Central memory CD4-positive, alpha-beta T cell (primary cell): ENCODE measurements around the gene APBA2.
"Not testable (repeated sequence)": the region's sequence is repeated elsewhere in the genome, so short reads cannot be mapped to it uniquely, and the experiment has no call there.

Experiments
- DNase-seq: peaks from one replicate; pipeline ENCODE4 v3.0.0; 2022

APBA2 gene

DNA sequence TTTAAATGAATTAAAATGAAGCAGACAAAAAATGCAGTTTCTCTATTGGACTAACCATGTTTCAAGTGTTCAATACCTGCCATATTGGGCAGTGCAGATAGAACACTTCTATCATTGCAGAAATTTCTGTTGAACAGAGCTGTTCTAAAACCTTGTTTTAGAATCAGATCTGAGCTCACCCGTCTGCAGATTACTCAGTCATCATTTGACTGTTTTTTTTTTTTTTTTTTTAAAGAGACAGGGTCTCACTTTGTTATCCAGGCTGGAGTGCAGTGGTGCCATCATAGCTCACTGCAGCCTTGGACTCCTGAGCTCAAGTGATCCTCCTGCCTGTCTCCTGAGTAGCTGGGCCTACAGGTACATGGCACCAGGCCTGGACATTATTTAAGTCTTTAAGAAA is 128.7 kb downstream of the APBA2 start:
- DNase-seq, result no peak

GRCh38 chr15:29016518-29016917 is 130.7 kb downstream of the APBA2 start:
- DNase-seq, result no peak

DNA sequence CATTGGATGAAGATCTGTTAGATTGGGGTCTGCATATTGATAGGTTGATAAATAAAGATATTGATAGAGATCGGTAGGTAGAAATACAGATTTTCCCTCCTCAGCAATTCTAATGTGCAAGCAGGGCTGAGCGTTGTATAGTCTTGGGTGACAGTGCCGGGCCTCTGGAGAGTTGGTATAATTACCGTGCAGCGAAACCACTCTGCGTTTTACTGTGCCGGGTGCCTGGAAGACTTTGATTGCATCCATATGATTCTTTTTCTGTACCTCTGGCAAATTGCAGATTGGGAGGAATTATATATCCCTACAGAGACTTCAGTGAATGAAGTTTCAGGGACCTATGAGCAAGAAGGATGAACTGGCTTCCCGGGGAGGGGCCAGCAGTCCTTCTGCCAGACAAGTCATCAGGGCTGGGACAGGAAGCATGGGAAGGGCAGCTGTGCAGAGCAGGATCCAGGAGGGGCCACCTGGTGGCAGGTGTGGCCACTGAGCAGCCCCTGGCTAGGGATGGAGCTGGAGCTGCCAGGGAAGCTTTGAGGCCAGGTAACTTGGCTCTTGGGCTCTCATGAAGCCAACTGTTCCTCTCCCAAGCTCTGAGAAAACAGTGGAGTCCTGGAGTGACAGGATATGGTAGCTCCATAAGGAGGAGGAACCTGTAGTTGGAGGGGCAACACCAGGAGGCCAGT is 132.5 kb downstream of the APBA2 start:
- DNase-seq, result no peak

GRCh38 chr15:29018995-29019976 is 133.5 kb downstream of the APBA2 start:
- DNase-seq, result no peak

GRCh38 chr15:29021857-29022256 is 136.1 kb downstream of the APBA2 start:
- no peak for DNase-seq

GRCh38 chr15:29024662-29025061 is 138.9 kb downstream of the APBA2 start:
- no peak for DNase-seq

- DNase-seq, result not testable (repeated sequence)
These were observed 139.6 kb downstream of the APBA2 start for GRCh38 chr15:29025411-29025810.

- DNase-seq, result not testable (repeated sequence)
These were observed 142.4 kb downstream of the APBA2 start for GRCh38 chr15:29028158-29028557.

- DNase-seq, result no peak
These were observed 143.9 kb downstream of the APBA2 start for GRCh38 chr15:29029651-29030195.

DNA sequence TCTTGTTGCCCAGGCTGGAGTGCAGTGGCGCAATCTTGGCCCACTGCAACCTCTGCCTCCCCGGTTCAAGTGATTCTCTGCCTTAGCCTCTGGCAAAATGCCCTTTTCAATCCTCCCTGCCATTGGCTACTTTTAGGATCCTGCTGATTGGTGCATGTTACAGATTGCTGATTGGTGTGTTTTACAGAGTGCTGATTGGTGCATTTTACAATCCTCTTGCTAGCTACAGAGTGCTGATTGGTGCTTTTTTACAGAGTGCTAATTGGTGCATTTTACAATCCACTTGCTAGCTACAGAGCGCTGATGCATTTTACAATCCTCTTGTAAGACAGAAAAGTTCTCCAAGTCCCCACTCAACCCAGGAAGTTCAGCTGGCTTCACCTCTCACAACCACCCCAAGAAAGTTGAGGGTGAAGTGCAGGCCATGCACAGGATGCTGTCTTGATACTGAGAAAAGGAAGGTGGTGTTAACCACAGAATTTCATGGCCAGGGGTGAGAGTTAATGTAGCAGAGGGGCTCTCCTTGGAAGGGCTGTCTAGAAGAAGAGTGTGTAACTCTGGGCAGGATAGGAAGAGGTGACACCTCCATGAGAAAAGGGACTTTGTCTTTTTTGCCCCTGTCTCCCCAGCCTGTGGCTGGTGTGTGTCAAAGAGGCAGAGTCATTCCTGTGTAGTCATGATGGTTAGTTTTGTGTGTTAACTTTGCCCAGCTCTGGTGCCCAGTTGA is 145.9 kb downstream of the APBA2 start:
- DNase-seq, result no peak

- DNase-seq, result no peak
These were observed 146.5 kb downstream of the APBA2 start for GRCh38 chr15:29032229-29032625.

DNA sequence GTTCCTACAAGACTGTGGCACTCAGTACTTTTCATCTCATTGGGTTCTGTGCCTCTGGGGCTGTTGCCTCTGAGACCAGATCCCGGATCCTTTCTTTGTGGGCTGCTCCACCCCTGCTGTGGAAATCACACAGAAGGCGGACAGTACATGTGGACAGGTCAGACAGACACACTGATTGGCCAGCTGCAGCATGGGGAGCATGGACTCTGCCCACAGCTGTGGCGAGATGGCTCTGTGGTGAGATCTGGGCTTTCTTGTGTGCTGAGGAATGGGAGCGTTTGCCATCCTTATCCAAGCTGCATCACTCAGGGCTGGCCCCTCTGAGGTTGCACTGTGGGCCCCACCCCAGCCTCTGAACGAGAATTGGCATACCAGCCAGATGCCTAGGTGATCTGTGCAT is 147.0 kb downstream of the APBA2 start:
- no peak for DNase-seq

DNA sequence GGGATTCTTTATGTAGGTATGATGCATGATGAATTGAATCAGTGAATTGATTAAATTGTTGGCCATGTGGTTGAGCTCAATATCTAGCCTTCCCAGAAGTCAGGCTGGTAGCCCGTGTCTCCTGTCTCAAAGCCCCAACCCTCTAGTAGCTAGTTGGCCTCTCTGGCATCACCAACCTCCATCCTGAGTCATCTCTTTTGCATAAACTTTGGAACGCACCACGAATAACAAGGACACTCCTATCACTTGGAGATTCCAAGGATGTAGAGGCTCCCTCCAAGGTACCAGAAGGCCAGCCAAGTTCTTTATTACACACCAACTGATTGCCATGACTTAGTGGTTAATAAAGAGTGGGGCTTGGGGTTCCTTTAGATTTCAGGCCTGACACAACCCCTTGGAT is 148.4 kb downstream of the APBA2 start:
- DNase-seq, result no peak

DNA sequence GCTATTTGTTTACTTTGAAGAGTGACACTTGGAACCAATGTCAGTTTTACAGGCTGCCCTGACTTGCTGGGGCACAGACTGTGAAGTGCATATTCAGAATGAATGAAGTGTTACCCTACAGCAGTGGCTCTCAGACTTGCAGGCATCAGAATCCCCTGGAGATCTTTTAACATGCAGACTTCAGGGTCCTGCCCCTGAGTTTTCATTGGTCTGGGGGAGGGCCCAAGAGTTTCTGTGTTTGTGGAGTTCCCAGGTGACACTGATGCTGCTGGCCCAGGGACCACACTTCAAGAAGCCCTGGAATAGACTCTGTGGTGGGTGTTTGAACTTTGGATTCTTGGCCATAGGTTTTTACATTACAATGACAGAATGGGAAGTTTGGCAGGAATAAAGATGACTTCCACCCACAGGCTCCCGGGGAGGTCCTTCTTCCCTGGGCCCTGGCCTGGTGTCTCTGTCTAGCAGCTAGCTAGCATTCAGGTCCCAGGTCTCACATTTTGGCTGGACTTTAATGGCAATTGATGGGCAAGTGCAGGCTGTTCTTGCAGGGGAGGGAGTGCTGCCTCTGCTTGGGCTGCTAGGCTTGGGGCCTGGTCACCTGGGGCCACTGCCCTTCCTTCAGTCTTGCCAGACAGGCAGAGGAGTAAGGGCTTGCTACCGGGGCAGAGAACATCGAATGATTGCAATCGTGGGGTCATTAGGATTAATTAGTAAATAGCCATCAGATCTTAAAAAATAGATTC is 149.0 kb downstream of the APBA2 start:
- DNase-seq, result no peak

DNA sequence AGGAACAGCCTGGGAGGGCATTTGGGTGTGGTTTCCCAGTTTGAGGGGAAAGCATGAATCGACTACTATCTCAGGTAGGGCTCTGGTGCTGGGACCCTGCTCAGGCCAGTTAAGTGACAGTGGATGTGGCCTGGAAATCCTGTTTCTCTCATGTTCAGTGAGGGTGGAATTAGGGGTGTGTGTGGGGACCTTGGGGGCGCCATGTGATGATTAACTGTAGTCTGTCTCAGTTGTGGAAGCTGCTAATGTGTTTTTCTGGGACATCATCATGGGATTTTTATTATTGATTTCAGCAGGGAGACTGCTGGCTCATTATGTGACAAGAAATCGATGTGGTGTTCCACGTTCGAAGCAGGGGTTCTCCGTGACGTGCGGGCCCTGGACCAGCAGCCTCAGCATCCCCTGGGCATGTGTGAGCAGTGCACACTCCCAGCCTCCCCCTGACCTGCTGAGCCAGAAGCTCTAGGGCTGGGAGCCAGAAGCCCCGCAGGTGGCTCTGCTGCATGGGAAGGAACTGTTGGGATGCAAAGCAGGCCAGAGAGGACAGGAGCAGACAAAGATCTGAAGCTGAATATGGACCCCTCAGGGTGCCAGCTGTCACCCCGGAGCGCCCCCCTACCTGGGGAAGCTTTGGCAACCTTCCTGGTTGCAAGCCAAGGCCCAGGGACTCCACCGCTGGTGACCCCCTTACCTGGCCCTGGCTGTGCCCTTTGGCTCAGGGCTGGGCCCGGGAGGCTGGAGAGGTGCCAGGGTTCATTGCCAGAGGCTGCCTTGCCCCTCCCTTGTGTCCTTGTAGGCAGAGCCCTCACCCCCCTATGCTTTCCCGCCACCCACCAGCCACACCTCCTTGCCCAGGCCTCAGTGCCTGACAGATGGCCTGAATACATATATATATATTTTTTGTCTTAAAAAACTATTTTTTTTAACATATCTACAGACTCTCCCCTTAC is 149.8 kb downstream of the APBA2 start:
- DNase-seq, result no peak

- no peak for DNase-seq
These were observed 152.4 kb downstream of the APBA2 start for GRCh38 chr15:29037997-29038705.

GRCh38 chr15:29039466-29040369 is 153.9 kb downstream of the APBA2 start:
- no peak for DNase-seq

GRCh38 chr15:29040370-29040751 is 154.6 kb downstream of the APBA2 start:
- no peak for DNase-seq
